ENCODE results near the gene VTI1A. TPM values are rescaled to one million over a fixed set of nuclear protein-coding genes. Genes with fewer than 3 reads are reported as not detected.

Gene VTI1A
- total and polyA plus RNA-seq, 4 donors: 5.5 to 26.9 (median 13.1) TPM

GRCh38 chr10:112771733-112772132, 324.7 kb downstream of the VTI1A start (continued):
- TF ChIP-seq ZBTB33 (IDR thresholded peaks at IDR 0.05): no peak
- no peak for TF ChIP-seq NR2F2 (IDR thresholded peaks at IDR 0.05)
- TF ChIP-seq ATF3 (IDR thresholded peaks at IDR 0.05): no peak
- TF ChIP-seq SP1 (IDR thresholded peaks at IDR 0.05): no peak
- TF ChIP-seq YY1 (IDR thresholded peaks at IDR 0.05): no peak

- Histone ChIP-seq H3K4me1 (ENCODE audit: control insufficient read depth in 4 of 4, insufficient read depth in 4 of 4, low read length in 3 of 4) (peaks cover 0 to 9% (median 2%) of the 10 kb centered on the region in 4 donors), H3K4me3 (ENCODE audit: low read depth in 1 of 3, low read length in 3 of 3) (no peak overlapping the region), H3K36me3 (ENCODE audit: control insufficient read depth in 4 of 4, insufficient read depth in 3 of 4, low read depth in 1 of 4, low read length in 3 of 4) (no peaks in the 10 kb centered on the region), H3K9ac (ENCODE audit: low read depth in 1 of 2, low read length in 2 of 2) (no peak overlapping the region), H3K27ac (ENCODE audit: low read depth in 1 of 2, low read length in 2 of 2) (no peak overlapping the region), H3K27me3 (ENCODE audit: control insufficient read depth in 4 of 4, insufficient read depth in 4 of 4, low read length in 3 of 4) (no peaks in the 10 kb centered on the region), H3K9me3 (ENCODE audit: control insufficient read depth in 4 of 4, low read length in 3 of 4) (no peaks in the 10 kb centered on the region)
- no peak for DNase-seq (ENCODE audit: low spot score)
- no peak for TF ChIP-seq TAF1 (conservative IDR thresholded peaks at IDR 0.05)
- TF ChIP-seq RAD21 (IDR thresholded peaks at IDR 0.05): no peak
- no peak for TF ChIP-seq FOXA2 (IDR thresholded peaks at IDR 0.05)
- TF ChIP-seq FOXA1 (IDR thresholded peaks at IDR 0.05): no peak
- TF ChIP-seq CTCF (IDR thresholded peaks at IDR 0.05; ENCODE audit: low read depth, low read length, missing input control): no peak
- TF ChIP-seq HNF4A (conservative IDR thresholded peaks at IDR 0.05): no peak
- TF ChIP-seq, protein P1, sequence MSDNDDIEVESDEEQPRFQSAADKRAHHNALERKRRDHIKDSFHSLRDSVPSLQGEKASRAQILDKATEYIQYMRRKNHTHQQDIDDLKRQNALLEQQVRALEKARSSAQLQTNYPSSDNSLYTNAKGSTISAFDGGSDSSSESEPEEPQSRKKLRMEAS (IDR thresholded peaks at IDR 0.05): no peak
- TF ChIP-seq ZBTB33 (IDR thresholded peaks at IDR 0.05): no peak
- WGBS: 98% methylated on average over 3 of the region's 3 CpGs
These were observed 326.8 kb downstream of the VTI1A start for GRCh38 chr10:112773783-112774182.

- H3K9ac ChIP-seq (ENCODE audit: low read depth in 1 of 2, low read length in 2 of 2): no peak overlapping the region
- no peak overlapping the region for H3K27ac ChIP-seq (ENCODE audit: low read depth in 1 of 2, low read length in 2 of 2)
- H3K4me3 ChIP-seq (ENCODE audit: low read depth in 1 of 3, low read length in 3 of 3): no peak overlapping the region
- H3K9me3 ChIP-seq (ENCODE audit: control insufficient read depth in 4 of 4, low read length in 3 of 4): no peaks in the 10 kb centered on the region
- DNase-seq (ENCODE audit: low spot score): no peak
- H3K4me1 ChIP-seq (ENCODE audit: control insufficient read depth in 4 of 4, insufficient read depth in 4 of 4, low read length in 3 of 4): peaks cover 0 to 9% (median 2%) of the 10 kb centered on the region in 4 donors
- WGBS: 95% methylated on average over 1 of the region's 1 CpG
- H3K36me3 ChIP-seq (ENCODE audit: control insufficient read depth in 4 of 4, insufficient read depth in 3 of 4, low read depth in 1 of 4, low read length in 3 of 4): no peaks in the 10 kb centered on the region
- no peaks in the 10 kb centered on the region for H3K27me3 ChIP-seq (ENCODE audit: control insufficient read depth in 4 of 4, insufficient read depth in 4 of 4, low read length in 3 of 4)
- TF ChIP-seq YY1 (IDR thresholded peaks at IDR 0.05) (no peak), HNF4A (conservative IDR thresholded peaks at IDR 0.05) (no peak), NR2F2 (IDR thresholded peaks at IDR 0.05) (no peak), ATF3 (IDR thresholded peaks at IDR 0.05) (no peak), HNF4G (IDR thresholded peaks at IDR 0.05) (no peak), GABPA (IDR thresholded peaks at IDR 0.05 in 1 of 2, conservative IDR thresholded peaks at IDR 0.05 in 1 of 2) (no peak)
- TF ChIP-seq, protein P1 (IDR thresholded peaks at IDR 0.05): no peak
These were observed 327.2 kb downstream of the VTI1A start for GRCh38 chr10:112774210-112774609.

All from liver (tissue), 9 donors.